Fibroblast of lung (primary cell): ENCODE data around the gene RBMS1. TPM values are rescaled to one million over a fixed set of nuclear protein-coding genes. Genes with fewer than 3 reads are reported as not detected.

Source experiments
- DNase-seq, 2 donors: peaks; one replicate each; pipeline versions ENCODE4 v3.0.0 to v3.0.0-alpha.2; 2010; ENCODE audit warnings: low read depth in 2 of 2
- H2AFZ ChIP-seq: 2 replicates; pipeline ENCODE4 v1.5.1; 2012; ENCODE audit warnings: low read length, control low read depth, inconsistent platforms
- H3K27ac ChIP-seq: 2 replicates; pipeline ENCODE4 v1.5.1; 2011; ENCODE audit warnings: low read length, control low read depth; ENCODE audit not compliant: insufficient read depth
- H3K27me3 ChIP-seq: 2 replicates; pipeline ENCODE4 v1.5.1; 2011; ENCODE audit warnings: mild to moderate bottlenecking, low read length; ENCODE audit not compliant: control insufficient read depth, insufficient read depth
- H3K36me3 ChIP-seq: 2 replicates; pipeline ENCODE4 v1.5.1; 2011; ENCODE audit warnings: low read length; ENCODE audit not compliant: control insufficient read depth, insufficient read depth
- H3K4me1 ChIP-seq: 2 replicates; pipeline ENCODE4 v1.5.1; 2011; ENCODE audit warnings: low read length; ENCODE audit not compliant: control insufficient read depth, insufficient read depth; ENCODE audit errors: extremely low read depth
- H3K4me2 ChIP-seq: 2 replicates; pipeline ENCODE4 v1.5.1; 2011; ENCODE audit warnings: low read length, control low read depth; ENCODE audit not compliant: insufficient read depth; ENCODE audit errors: extremely low read depth
- H3K4me3 ChIP-seq, 4 experiments: fragments of 200-600 bp in 1 of 4; sonication (generic) in 1 of 4; replicated peaks in 1 of 4; 2 replicates each; pipeline ENCODE4 v1.5.1; 2011 to 2016; ENCODE audit warnings: low read length in 4 of 4, low read depth in 3 of 4, mild to moderate bottlenecking in 3 of 4, control low read depth in 2 of 4, inconsistent platforms in 1 of 4, mixed read lengths in 1 of 4; ENCODE audit not compliant: insufficient read depth in 1 of 4; ENCODE audit errors: control extremely low read depth in 1 of 4
- H3K79me2 ChIP-seq: 2 replicates; pipeline ENCODE4 v1.5.1; 2012; ENCODE audit warnings: mild to moderate bottlenecking, low read length, inconsistent platforms; ENCODE audit not compliant: control insufficient read depth, insufficient read depth
- H3K9ac ChIP-seq: 2 replicates; pipeline ENCODE4 v1.5.1; 2011; ENCODE audit warnings: mild to moderate bottlenecking, low read length, control low read depth; ENCODE audit not compliant: insufficient read depth
- H3K9me3 ChIP-seq: 2 replicates; pipeline ENCODE4 v1.5.1; 2012; ENCODE audit warnings: low read depth, low read length; ENCODE audit not compliant: control insufficient read depth, insufficient read depth
- H4K20me1 ChIP-seq: 2 replicates; pipeline ENCODE4 v1.5.1; 2011; ENCODE audit warnings: low read length; ENCODE audit not compliant: control insufficient read depth, insufficient read depth; ENCODE audit errors: extremely low read depth
- EZH2 ChIP-seq: IDR thresholded peaks from 2 replicates; pipeline ENCODE4 v1.5.1; 2012; ENCODE audit warnings: low read length, control low read depth, mild to moderate bottlenecking; ENCODE audit errors: missing control alignments
- polyA plus RNA-seq, 2 donors: library from polyadenylated mRNA; depleted of rRNA in 1 of 2; stranded (reverse) in 1 of 2; unstranded in 1 of 2; fragments of >200 nt; gene quantifications; 2 replicates each; pipeline ENCODE4 v1.2.1, GENCODE V29; 2011 to 2012; ENCODE audit warnings: missing spikeins in 1 of 2
- total RNA-seq: library from RNA; depleted of rRNA; stranded (reverse); fragments of >200 nt; gene quantifications from 2 replicates; pipeline ENCODE4 v1.2.1, GENCODE V29; 2014
- TF ChIP-seq, protein P1 (sequence below), 2 donors: IDR thresholded peaks in 1 of 2; conservative IDR thresholded peaks in 1 of 2; 1 replicate in 1 of 2; 2 replicates in 1 of 2; pipeline ENCODE4 v1.5.1; 2011 to 2012; ENCODE audit warnings: low read length in 2 of 2, control low read depth in 1 of 2, inconsistent platforms in 1 of 2, low read depth in 1 of 2, mild to moderate bottlenecking in 1 of 2

Gene RBMS1
- total and polyA plus RNA-seq, 2 donors (not counting 1 experiment from before 2014, with no cell fraction given) = 77.3 to 146 TPM

DNA sequence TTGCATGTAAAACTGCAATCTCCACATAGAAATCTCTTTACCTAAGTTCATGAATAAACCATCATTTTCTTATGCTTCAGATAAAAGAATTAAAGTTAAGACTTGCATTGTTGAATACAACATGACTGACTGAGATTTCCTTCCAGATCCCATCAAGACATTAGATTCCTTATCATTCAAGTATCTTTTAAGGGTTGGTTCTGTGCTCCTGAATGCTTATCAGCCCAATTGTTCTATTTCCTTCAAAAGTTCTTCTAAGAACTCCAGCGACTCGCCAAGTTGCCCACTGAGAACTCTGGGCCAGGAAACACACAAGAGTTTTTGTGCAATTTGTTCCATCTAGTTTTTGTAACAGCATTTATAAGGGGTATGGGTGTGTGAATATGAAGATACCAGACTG lies 120.3 kb downstream of the RBMS1 start:
- Histone ChIP-seq H4K20me1 (no peaks in the 10 kb centered on the region), H3K4me1 (peaks cover 44% of the 10 kb centered on the region), H3K36me3 (no peaks in the 10 kb centered on the region), H3K4me2 (no peak overlapping the region), H2AFZ (no peak overlapping the region), H3K27me3 (no peaks in the 10 kb centered on the region), H3K27ac (peak overlapping the region; percentile 31), H3K79me2 (peaks cover 93% of the 10 kb centered on the region), H3K9me3 (no peaks in the 10 kb centered on the region), H3K4me3 (no peak overlapping the region), H3K9ac (no peak overlapping the region)
- no peak for DNase-seq
- no peak for TF ChIP-seq EZH2
- TF ChIP-seq, protein P1, sequence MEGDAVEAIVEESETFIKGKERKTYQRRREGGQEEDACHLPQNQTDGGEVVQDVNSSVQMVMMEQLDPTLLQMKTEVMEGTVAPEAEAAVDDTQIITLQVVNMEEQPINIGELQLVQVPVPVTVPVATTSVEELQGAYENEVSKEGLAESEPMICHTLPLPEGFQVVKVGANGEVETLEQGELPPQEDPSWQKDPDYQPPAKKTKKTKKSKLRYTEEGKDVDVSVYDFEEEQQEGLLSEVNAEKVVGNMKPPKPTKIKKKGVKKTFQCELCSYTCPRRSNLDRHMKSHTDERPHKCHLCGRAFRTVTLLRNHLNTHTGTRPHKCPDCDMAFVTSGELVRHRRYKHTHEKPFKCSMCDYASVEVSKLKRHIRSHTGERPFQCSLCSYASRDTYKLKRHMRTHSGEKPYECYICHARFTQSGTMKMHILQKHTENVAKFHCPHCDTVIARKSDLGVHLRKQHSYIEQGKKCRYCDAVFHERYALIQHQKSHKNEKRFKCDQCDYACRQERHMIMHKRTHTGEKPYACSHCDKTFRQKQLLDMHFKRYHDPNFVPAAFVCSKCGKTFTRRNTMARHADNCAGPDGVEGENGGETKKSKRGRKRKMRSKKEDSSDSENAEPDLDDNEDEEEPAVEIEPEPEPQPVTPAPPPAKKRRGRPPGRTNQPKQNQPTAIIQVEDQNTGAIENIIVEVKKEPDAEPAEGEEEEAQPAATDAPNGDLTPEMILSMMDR (conservative IDR thresholded peaks at IDR 0.05 in 1 of 2, IDR thresholded peaks at IDR 0.05 in 1 of 2; ENCODE audit: low read depth in 1 of 2, low read length in 2 of 2) = no peak

DNA sequence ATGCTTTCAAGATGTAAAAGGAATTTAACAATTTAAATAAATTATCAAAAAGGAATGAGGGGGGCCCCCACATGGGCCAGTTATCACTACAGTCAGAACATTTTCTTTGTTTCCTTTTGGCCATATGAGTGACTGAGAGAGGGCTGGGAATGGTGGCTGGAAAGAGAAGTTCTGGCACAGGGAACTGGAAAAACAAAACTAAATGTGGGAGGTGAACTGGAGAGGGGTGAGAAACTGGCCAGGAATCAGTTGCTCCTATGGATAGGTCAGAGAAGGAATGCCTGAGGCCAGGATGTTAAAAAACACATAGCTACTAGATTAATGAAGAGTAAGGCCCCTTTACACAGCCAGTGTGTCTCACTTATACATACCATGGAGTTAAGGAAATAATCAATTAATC lies 121.0 kb downstream of the RBMS1 start:
- Histone ChIP-seq H3K4me3 (no peak overlapping the region), H3K9me3 (no peaks in the 10 kb centered on the region), H3K27ac (peak overlapping the region; percentile 33), H3K79me2 (peaks cover 91% of the 10 kb centered on the region), H3K27me3 (no peaks in the 10 kb centered on the region), H3K4me2 (no peak overlapping the region), H3K36me3 (no peaks in the 10 kb centered on the region), H4K20me1 (no peaks in the 10 kb centered on the region), H2AFZ (no peak overlapping the region), H3K9ac (no peak overlapping the region), H3K4me1 (peaks cover 43% of the 10 kb centered on the region)
- peak; percentile 57 to 88 for DNase-seq
- no peak for TF ChIP-seq EZH2
- TF ChIP-seq, protein P1 (conservative IDR thresholded peaks at IDR 0.05 in 1 of 2, IDR thresholded peaks at IDR 0.05 in 1 of 2; ENCODE audit: low read depth in 1 of 2, low read length in 2 of 2) = no peak

DNA sequence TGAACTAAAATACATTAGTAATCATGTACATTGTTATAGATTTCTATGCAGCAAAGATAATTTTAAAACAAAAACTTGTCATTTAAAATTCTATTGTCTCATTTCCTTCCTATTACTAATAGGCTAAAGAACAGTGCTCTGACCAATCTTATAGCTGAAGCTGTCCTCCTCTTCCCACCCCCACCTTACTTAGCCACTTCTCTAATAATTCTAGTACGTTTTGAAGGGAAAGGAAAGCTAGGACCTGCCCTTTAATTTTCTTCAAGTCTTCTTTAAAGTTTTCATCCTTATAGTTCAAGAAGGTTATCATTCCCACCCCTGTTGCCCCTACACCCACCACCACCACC lies 121.6 kb downstream of the RBMS1 start:
- H3K4me1 ChIP-seq = peaks cover 37% of the 10 kb centered on the region
- TF ChIP-seq EZH2 = no peak
- TF ChIP-seq, protein P1 (conservative IDR thresholded peaks at IDR 0.05 in 1 of 2, IDR thresholded peaks at IDR 0.05 in 1 of 2; ENCODE audit: low read depth in 1 of 2, low read length in 2 of 2) = no peak
- no peak overlapping the region for H3K4me2 ChIP-seq
- H3K9ac ChIP-seq = no peak overlapping the region
- peaks cover 91% of the 10 kb centered on the region for H3K79me2 ChIP-seq
- DNase-seq = no peak
- no peaks in the 10 kb centered on the region for H3K9me3 ChIP-seq
- no peaks in the 10 kb centered on the region for H3K36me3 ChIP-seq
- H3K27ac ChIP-seq = peak overlapping the region; percentile 33
- H2AFZ ChIP-seq = no peak overlapping the region
- H4K20me1 ChIP-seq = no peaks in the 10 kb centered on the region
- no peaks in the 10 kb centered on the region for H3K27me3 ChIP-seq
- no peak overlapping the region for H3K4me3 ChIP-seq
